Mammary epithelial cell (primary cell): ENCODE measurements around the gene C6orf89.

ENCODE experiments used
- CTCF ChIP-seq, 2 donors: IDR thresholded peaks in 1 of 2; conservative IDR thresholded peaks in 1 of 2; 2 replicates each; pipeline ENCODE4 v1.5.1; 2011 to 2012; ENCODE audit warnings: inconsistent platforms in 2 of 2, low read length in 2 of 2, mild to moderate bottlenecking in 2 of 2, control low read depth in 1 of 2, low read depth in 1 of 2; ENCODE audit not compliant: insufficient read depth in 1 of 2; ENCODE audit errors: extremely low read depth in 1 of 2
- EZH2 ChIP-seq: IDR thresholded peaks from 2 replicates; pipeline ENCODE4 v1.6.1; 2012; ENCODE audit warnings: low read length, inconsistent platforms, borderline replicate concordance

DNA sequence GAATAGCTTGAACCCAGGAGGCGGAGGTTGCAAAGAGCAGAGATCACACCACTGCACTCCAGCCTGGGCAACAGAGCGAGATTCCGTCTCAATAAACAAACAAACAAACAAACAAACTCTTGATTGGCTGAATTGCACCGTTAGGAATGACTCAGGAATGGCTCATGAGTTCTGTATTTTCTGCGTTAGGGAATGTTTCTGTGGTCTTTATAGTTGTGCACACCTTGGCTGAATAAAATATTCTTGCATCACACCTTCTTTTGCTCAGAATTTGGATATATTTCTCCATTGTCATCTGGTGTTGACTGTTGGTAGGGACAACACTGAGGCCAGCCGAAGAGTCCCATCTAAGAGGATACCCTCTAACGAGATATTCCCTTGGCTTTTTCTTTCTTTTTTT is 49.1 kb downstream of the C6orf89 start:
- TF ChIP-seq EZH2 (no peak), CTCF (conservative IDR thresholded peaks at IDR 0.05 in 1 of 2, IDR thresholded peaks at IDR 0.05 in 1 of 2; ENCODE audit: extremely low read depth in 1 of 2, insufficient read depth in 1 of 2, low read depth in 1 of 2, low read length in 2 of 2) (no peak)
